Testis (tissue), 2 donors: ENCODE data around the gene ERCC1.

Source experiments
- CTCF ChIP-seq, 3 experiments: fragments of 450-650 bp in 2 of 3; fragments of 200-600 bp in 1 of 3; sonication (generic) in 1 of 3; IDR thresholded peaks; one replicate each; pipeline ENCODE4 v1.5.1; 2016 to 2019; ENCODE audit warnings: antibody characterized with exemption in 3 of 3, mild to moderate bottlenecking in 2 of 3, moderate library complexity in 1 of 3
- POLR2A ChIP-seq: fragments of 450-650 bp; IDR thresholded peaks from one replicate; pipeline ENCODE4 v1.6.1; 2017; ENCODE audit warnings: antibody characterized with exemption, mild to moderate bottlenecking, moderate library complexity

- TF ChIP-seq CTCF (IDR thresholded peaks at IDR 0.05) = peak in 2 of 3 experiments; percentile 50 to 67
- TF ChIP-seq POLR2A = no peak
These were observed 17.3 kb downstream of the ERCC1 start, which contains the start of gene POLR1G for GRCh38 chr19:45406226-45407090.
